MM.1S (cell line): ENCODE data around the gene DNAJC28.

ENCODE experiments used
- DNase-seq: peaks from one replicate; pipeline ENCODE4 v3.0.0-alpha.2; 2015
- H2AFZ ChIP-seq: fragments of 300-600 bp; sonication (generic); 2 replicates; pipeline ENCODE4 v1.6.0; 2016; ENCODE audit warnings: antibody characterized with exemption, low read length
- H3F3A ChIP-seq: fragments of 300-600 bp; sonication (generic); 2 replicates; pipeline ENCODE4 v1.6.1; 2016; ENCODE audit warnings: mild to moderate bottlenecking, antibody characterized with exemption, low read length, moderate library complexity, mixed read lengths; ENCODE audit not compliant: insufficient read depth
- H3K27ac ChIP-seq: fragments of 300-600 bp; sonication (generic); 2 replicates; pipeline ENCODE4 v1.5.1; 2016; ENCODE audit warnings: mild to moderate bottlenecking, low read length
- H3K27me3 ChIP-seq: fragments of 300-600 bp; sonication (generic); replicated peaks from 2 replicates; pipeline ENCODE4 v1.6.0; 2016; ENCODE audit warnings: low read length; ENCODE audit not compliant: insufficient read depth
- H3K36me3 ChIP-seq: fragments of 300-600 bp; sonication (generic); replicated peaks from 2 replicates; pipeline ENCODE4 v1.6.1; 2016; ENCODE audit warnings: mild to moderate bottlenecking, low read length, mixed read lengths; ENCODE audit not compliant: insufficient read depth
- H3K4me1 ChIP-seq: fragments of 300-600 bp; sonication (generic); 2 replicates; pipeline ENCODE4 v1.6.1; 2016; ENCODE audit warnings: low read length, mixed read lengths
- H3K4me2 ChIP-seq: fragments of 300-600 bp; sonication (generic); 2 replicates; pipeline ENCODE4 v1.6.0; 2016; ENCODE audit warnings: low read depth, low read length
- H3K4me3 ChIP-seq: fragments of 300-600 bp; sonication (generic); 2 replicates; pipeline ENCODE4 v1.5.1; 2016; ENCODE audit warnings: low read length, mixed read lengths
- H3K79me2 ChIP-seq: fragments of 300-600 bp; sonication (generic); 2 replicates; pipeline ENCODE4 v1.6.1; 2016; ENCODE audit warnings: mixed run types, low read length, mixed read lengths
- H3K9ac ChIP-seq: fragments of 300-600 bp; sonication (generic); 2 replicates; pipeline ENCODE4 v1.6.1; 2016; ENCODE audit warnings: low read length, mixed read lengths
- H3K9me2 ChIP-seq: fragments of 300-600 bp; sonication (generic); replicated peaks from 2 replicates; pipeline ENCODE4 v1.6.1; 2016; ENCODE audit warnings: mild to moderate bottlenecking, low read length, mixed read lengths; ENCODE audit not compliant: insufficient read depth
- H3K9me3 ChIP-seq: fragments of 300-600 bp; sonication (generic); replicated peaks from 2 replicates; pipeline ENCODE4 v1.6.1; 2016; ENCODE audit warnings: mild to moderate bottlenecking, low read length, mixed read lengths; ENCODE audit not compliant: insufficient read depth
- H4K20me1 ChIP-seq: fragments of 300-600 bp; sonication (generic); 2 replicates; pipeline ENCODE4 v1.6.1; 2016; ENCODE audit warnings: mild to moderate bottlenecking, low read length, moderate library complexity, mixed read lengths; ENCODE audit not compliant: insufficient read depth
- CTCF ChIP-seq: fragments of 300-600 bp; sonication (generic); IDR thresholded peaks from 2 replicates; pipeline ENCODE4 v1.5.1; 2016; ENCODE audit warnings: antibody characterized with exemption, low read length, mixed read lengths
- EZH2 ChIP-seq: fragments of 300-600 bp; sonication (generic); optimal IDR thresholded peaks from 2 replicates; pipeline ENCODE3; 2017; ENCODE audit warnings: low read depth, mild to moderate bottlenecking, antibody characterized with exemption, low read length, mixed read lengths
- EZH2phosphoT487 ChIP-seq: fragments of 300-600 bp; sonication (generic); IDR thresholded peaks from 2 replicates; pipeline ENCODE4 v1.6.1; 2018; ENCODE audit warnings: antibody characterized with exemption, low read length

DNAJC28 gene

DNA sequence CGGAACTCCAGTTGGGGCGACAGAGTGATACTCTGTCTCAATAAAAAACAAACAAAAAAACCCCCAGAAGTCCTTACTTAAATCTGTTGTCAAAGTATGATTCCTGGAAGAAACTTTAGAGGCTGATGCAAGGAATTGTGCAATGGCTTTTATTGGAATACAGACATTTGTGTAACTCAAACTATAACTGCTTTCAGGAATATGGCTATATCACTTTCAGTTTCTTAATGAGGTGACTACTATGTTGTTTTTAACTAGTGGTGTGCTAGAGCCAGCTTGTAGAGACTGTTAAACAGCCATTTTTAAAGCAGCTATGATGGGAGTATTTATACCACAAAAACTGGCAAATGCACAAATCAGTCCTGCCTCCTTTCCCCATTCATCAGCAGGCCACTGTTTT is 22.7 kb upstream of the DNAJC28 start:
- Histone ChIP-seq H3K27ac (no peak overlapping the region), H3K9ac (no peak overlapping the region), H2AFZ (no peak overlapping the region), H3K36me3 (peaks cover 25% of the 10 kb centered on the region; the same call in 1 of the 2 replicates), H3K9me2 (no peaks in the 10 kb centered on the region), H3K27me3 (no peaks in the 10 kb centered on the region), H3K9me3 (no peaks in the 10 kb centered on the region), H3K4me1 (peaks cover 8% of the 10 kb centered on the region; the same call in 1 of the 2 replicates), H3K79me2 (no peaks in the 10 kb centered on the region), H3F3A (no peaks in the 10 kb centered on the region), H3K4me2 (no peak overlapping the region), H4K20me1 (no peaks in the 10 kb centered on the region), H3K4me3 (no peak overlapping the region)
- TF ChIP-seq EZH2phosphoT487 (no peak), EZH2 (no peak), CTCF (no peak)
- no peak for DNase-seq

DNA sequence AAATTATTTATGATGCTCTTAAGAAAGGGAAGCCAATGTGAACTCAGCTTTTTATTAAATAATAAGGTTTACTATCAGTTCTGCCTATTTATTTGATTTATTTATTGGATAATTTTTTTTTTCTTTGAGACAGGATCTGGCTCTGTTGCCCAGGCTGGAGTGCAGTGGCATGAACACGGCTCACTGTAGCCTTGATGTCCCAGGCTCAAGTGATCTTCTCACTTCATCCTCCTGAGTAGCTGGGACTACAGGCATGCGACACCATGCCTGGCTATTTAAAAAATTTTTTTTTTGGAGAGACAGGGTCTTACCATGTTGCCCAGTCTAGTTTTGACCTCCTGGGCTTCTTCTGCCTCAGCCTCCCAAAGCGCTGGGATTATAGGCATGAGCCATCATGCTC is 21.0 kb upstream of the DNAJC28 start:
- H3K9ac ChIP-seq = no peak overlapping the region
- H3K27ac ChIP-seq = no peak overlapping the region
- H3K9me3 ChIP-seq = no peaks in the 10 kb centered on the region
- DNase-seq = no peak
- H3K27me3 ChIP-seq = no peaks in the 10 kb centered on the region
- no peaks in the 10 kb centered on the region for H3K9me2 ChIP-seq
- no peaks in the 10 kb centered on the region for H4K20me1 ChIP-seq
- no peaks in the 10 kb centered on the region for H3F3A ChIP-seq
- no peaks in the 10 kb centered on the region for H3K79me2 ChIP-seq
- no peak overlapping the region for H3K4me3 ChIP-seq
- TF ChIP-seq EZH2phosphoT487 (no peak), EZH2 (no peak), CTCF (no peak)
- H3K36me3 ChIP-seq = peaks cover 22% of the 10 kb centered on the region; the same call in 1 of the 2 replicates
- no peak overlapping the region for H2AFZ ChIP-seq
- H3K4me2 ChIP-seq = no peak overlapping the region
- peaks cover 8% of the 10 kb centered on the region; the same call in 1 of the 2 replicates for H3K4me1 ChIP-seq

GRCh38 chr21:33511639-33512038 is 20.1 kb upstream of the DNAJC28 start:
- H3K4me2 ChIP-seq = no peak overlapping the region
- no peak overlapping the region for H2AFZ ChIP-seq
- no peak for DNase-seq
- H3K36me3 ChIP-seq = peaks cover 13% of the 10 kb centered on the region; the same call in 1 of the 2 replicates
- H4K20me1 ChIP-seq = no peaks in the 10 kb centered on the region
- H3K9me2 ChIP-seq = no peaks in the 10 kb centered on the region
- H3K9ac ChIP-seq = no peak overlapping the region
- no peak overlapping the region for H3K27ac ChIP-seq
- no peak overlapping the region for H3K4me3 ChIP-seq
- TF ChIP-seq EZH2 (no peak), EZH2phosphoT487 (no peak), CTCF (no peak)
- no peaks in the 10 kb centered on the region for H3F3A ChIP-seq
- no peaks in the 10 kb centered on the region for H3K27me3 ChIP-seq
- H3K79me2 ChIP-seq = no peaks in the 10 kb centered on the region
- no peaks in the 10 kb centered on the region for H3K9me3 ChIP-seq
- peaks cover 8% of the 10 kb centered on the region; the same call in 1 of the 2 replicates for H3K4me1 ChIP-seq
